Kasumi-1 (cell line): ENCODE results near the gene PDZRN3.

Experiments used
- DNase-seq, 2 experiments: peaks; one replicate each; lab custom pipeline; 2025; lab: John Stamatoyannopoulos, UW

The PDZRN3 gene

GRCh38 chr3:73555076-73555475, 69.7 kb downstream of the PDZRN3 start:
- DNase-seq: no peak

GRCh38 chr3:73552700-73553099, 72.0 kb downstream of the PDZRN3 start:
- no peak for DNase-seq

GRCh38 chr3:73550032-73550431, 74.7 kb downstream of the PDZRN3 start:
- DNase-seq: no peak

- DNase-seq: no peak
These were observed 75.6 kb downstream of the PDZRN3 start for GRCh38 chr3:73549051-73549600.

- DNase-seq: no peak
These were observed 76.3 kb downstream of the PDZRN3 start for GRCh38 chr3:73548436-73548835.

- no peak for DNase-seq
These were observed 77.1 kb downstream of the PDZRN3 start for GRCh38 chr3:73547427-73548248.

- no peak for DNase-seq
These were observed 77.8 kb downstream of the PDZRN3 start for GRCh38 chr3:73546961-73547360.

- DNase-seq: no peak
These were observed 81.3 kb downstream of the PDZRN3 start for GRCh38 chr3:73543412-73543811.

- DNase-seq: no peak
These were observed 82.6 kb downstream of the PDZRN3 start for GRCh38 chr3:73542136-73542535.

GRCh38 chr3:73540969-73541740, 83.6 kb downstream of the PDZRN3 start:
- no peak for DNase-seq

- no peak for DNase-seq
These were observed 86.3 kb downstream of the PDZRN3 start for GRCh38 chr3:73538486-73538885.

GRCh38 chr3:73536952-73537351, 87.8 kb downstream of the PDZRN3 start:
- no peak for DNase-seq

GRCh38 chr3:73536336-73536895, 88.3 kb downstream of the PDZRN3 start:
- no peak for DNase-seq

- no peak for DNase-seq
These were observed 88.8 kb downstream of the PDZRN3 start for GRCh38 chr3:73535931-73536330.

- DNase-seq: no peak
These were observed 89.6 kb downstream of the PDZRN3 start for GRCh38 chr3:73535137-73535536.

GRCh38 chr3:73530022-73530396, 94.7 kb downstream of the PDZRN3 start:
- DNase-seq: no peak

GRCh38 chr3:73529308-73530021, 95.3 kb downstream of the PDZRN3 start:
- DNase-seq: no peak

- DNase-seq: no peak
These were observed 99.2 kb downstream of the PDZRN3 start for GRCh38 chr3:73525591-73525990.

GRCh38 chr3:73523661-73524060, 101.1 kb downstream of the PDZRN3 start:
- no peak for DNase-seq

- no peak for DNase-seq
These were observed 102.9 kb downstream of the PDZRN3 start for GRCh38 chr3:73521734-73522336.

GRCh38 chr3:73520931-73521461, 103.7 kb downstream of the PDZRN3 start:
- DNase-seq: no peak
